Brain microvascular endothelial cell (primary cell): ENCODE results near the gene GPR37L1.

ENCODE experiments used
- DNase-seq: peaks from one replicate; pipeline ENCODE4 v3.0.0-alpha.2; 2020
- H3K27ac ChIP-seq: fragments of 250-450 bp; sonication (Bioruptor Pico); 2 replicates; pipeline ENCODE4 v1.5.1; 2020; ENCODE audit warnings: mild to moderate bottlenecking, moderate library complexity
- H3K27me3 ChIP-seq: fragments of 250-450 bp; sonication (Bioruptor Pico); replicated peaks from 2 replicates; pipeline ENCODE4 v1.5.1; 2020; ENCODE audit warnings: mild to moderate bottlenecking
- H3K36me3 ChIP-seq: fragments of 250-450 bp; sonication (Bioruptor Pico); replicated peaks from 2 replicates; pipeline ENCODE4 v1.5.1; 2020; ENCODE audit warnings: mild to moderate bottlenecking
- H3K4me3 ChIP-seq: 2 replicates; pipeline ENCODE4 v1.5.1; 2011; ENCODE audit warnings: low read depth, mild to moderate bottlenecking, control low read depth, low read length, moderate library complexity
- in situ Hi-C: cut with HindIII; loops from 2 replicates; pipeline ENCODE4 v1.10.0; 2017; ENCODE audit warnings: low sequenced_read_pairs, low pct_ligation_motif_present
- TF ChIP-seq, protein P1 (sequence below): IDR thresholded peaks from 2 replicates; pipeline ENCODE4 v1.5.1; 2011; ENCODE audit warnings: low read depth, mild to moderate bottlenecking, moderate library complexity, low read length, control low read depth, inconsistent platforms; ENCODE audit errors: missing control alignments

GPR37L1 gene

DNA sequence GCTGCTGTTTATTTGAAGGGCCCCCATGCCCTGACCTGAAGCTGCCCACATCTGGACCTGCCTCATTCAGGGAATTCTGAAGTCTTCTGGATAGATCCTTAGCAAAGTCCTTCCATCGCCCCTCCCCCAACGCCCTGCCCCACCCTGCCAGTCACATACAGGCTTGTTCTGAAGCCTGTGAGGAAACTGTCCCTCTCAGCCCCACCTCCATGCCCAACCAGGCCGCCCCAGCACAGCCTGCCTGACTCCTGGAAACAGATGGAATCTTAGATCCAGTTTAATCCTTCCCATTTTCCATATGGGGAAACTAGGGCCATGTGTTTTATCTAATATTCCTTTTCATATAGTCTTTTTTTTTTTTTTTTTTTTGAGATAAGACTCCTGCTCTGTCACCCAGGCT, 44.5 kb upstream of the GPR37L1 start:
- DNase-seq, result no peak
- in situ Hi-C loops, result no loop called here

DNA sequence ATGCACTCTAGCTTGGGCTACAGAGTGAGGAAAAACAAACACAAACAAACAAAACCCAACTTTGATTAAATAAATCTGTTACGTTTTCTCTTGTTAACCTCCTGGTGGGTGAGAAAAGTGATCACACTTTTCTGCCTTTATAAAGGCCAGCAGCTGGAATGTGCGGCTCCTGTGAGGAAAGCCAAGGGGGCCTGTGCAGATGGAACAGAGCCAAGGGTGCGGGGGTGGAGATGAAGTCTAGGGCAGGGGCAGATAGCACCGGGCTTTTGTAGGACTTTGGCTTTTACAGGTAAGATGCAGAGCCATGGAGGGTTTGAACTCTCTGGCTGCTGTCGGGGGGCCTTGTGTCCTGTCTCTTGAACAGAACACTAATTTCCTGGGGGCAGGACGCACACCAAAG, 40.7 kb upstream of the GPR37L1 start:
- in situ Hi-C loops, result no loop called here
- Histone ChIP-seq H3K27ac (no peak overlapping the region), H3K36me3 (no peaks in the 10 kb centered on the region), H3K27me3 (no peaks in the 10 kb centered on the region), H3K4me3 (no peak overlapping the region)
- DNase-seq, result no peak
- TF ChIP-seq, protein P1, sequence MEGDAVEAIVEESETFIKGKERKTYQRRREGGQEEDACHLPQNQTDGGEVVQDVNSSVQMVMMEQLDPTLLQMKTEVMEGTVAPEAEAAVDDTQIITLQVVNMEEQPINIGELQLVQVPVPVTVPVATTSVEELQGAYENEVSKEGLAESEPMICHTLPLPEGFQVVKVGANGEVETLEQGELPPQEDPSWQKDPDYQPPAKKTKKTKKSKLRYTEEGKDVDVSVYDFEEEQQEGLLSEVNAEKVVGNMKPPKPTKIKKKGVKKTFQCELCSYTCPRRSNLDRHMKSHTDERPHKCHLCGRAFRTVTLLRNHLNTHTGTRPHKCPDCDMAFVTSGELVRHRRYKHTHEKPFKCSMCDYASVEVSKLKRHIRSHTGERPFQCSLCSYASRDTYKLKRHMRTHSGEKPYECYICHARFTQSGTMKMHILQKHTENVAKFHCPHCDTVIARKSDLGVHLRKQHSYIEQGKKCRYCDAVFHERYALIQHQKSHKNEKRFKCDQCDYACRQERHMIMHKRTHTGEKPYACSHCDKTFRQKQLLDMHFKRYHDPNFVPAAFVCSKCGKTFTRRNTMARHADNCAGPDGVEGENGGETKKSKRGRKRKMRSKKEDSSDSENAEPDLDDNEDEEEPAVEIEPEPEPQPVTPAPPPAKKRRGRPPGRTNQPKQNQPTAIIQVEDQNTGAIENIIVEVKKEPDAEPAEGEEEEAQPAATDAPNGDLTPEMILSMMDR, result no peak

More for the DNA sequence above, 44.5 kb upstream of the GPR37L1 start:
- Histone ChIP-seq H3K4me3 (no peak overlapping the region), H3K27ac (no peak overlapping the region), H3K27me3 (no peaks in the 10 kb centered on the region), H3K36me3 (no peaks in the 10 kb centered on the region)
- TF ChIP-seq, protein P1, result no peak

DNA sequence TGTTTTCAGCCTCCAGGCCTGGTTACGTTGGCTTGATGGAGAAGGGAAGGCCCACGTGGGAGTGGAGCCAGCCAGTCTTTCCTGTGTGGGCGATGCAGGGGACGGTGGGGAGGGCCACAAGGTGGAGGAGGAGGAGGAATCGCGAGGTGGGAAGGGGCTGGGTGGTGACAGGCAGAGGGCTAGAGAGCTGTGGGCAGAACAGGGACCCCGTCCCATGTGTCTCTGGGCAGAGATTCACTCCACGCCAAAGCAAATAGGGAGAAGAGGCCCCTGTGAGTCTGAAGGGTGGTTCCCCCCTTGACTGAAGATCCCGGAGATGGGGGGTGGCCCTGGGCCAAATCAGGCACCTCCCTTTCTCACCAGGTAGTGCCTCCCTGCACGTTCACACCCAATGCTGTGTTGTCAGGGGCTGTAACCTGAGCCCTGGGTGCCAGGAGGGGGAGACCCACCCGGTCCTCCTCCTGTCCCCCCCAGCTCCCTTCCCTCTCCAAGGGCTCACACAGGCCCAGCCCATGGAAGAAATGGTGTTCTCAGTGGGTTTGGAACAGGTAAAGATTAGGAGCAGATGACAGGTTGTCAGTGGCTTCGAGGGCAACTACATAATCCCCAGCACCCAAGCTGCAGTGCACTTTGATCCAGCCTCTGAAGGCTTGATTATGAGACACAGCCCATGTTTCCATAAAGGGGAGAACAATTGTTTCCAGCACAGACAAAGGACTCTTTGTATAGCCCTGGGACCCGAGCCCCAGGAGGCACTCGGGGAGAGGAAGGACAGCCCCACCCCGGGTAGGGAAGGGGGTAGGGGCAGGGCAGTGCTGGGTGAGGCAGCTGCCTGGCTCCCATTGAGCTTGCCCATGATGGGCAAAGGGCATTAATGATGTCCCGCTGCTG, 37.7 kb upstream of the GPR37L1 start:
- Histone ChIP-seq H3K27me3 (no peaks in the 10 kb centered on the region), H3K27ac (no peak overlapping the region), H3K36me3 (no peaks in the 10 kb centered on the region), H3K4me3 (no peak overlapping the region)
- DNase-seq, result no peak
- in situ Hi-C loops, result no loop called here
- TF ChIP-seq, protein P1, result no peak

DNA sequence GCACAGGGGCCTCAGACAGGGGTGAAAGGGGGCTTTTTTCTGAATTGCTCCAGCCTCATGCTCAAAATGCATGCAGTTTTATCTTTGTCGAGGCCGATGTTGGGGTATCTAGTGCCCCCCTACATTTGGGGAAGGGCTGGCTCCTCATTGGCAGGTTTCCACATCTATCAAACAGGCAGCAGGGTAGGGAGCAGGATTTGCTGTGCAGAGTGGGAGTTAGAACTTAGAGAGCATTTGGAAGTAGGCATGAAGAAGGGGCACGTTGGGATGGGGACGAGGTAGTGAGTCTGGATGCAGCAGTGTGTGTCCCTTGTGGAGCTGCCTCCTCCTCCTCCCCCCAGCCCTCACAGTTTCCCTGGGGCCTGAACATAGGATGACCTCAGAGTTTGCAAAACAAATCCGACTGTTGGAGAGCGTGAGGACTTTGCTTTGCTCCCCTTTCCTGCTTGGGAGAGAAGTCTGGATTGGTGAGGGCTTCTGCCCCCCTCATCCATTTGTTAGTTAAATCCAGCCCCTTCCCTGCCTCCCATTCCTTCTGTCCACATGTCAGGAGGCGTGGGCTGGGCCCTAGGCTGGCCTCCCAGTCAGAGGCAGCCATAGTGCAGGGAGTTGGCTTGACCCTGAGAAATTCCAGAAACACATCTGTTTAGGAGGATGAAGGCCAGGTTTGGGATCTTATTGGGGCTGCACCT, 36.9 kb upstream of the GPR37L1 start:
- no peak for DNase-seq
- no peaks in the 10 kb centered on the region for H3K36me3 ChIP-seq
- in situ Hi-C loops, result no loop called here
- H3K4me3 ChIP-seq, result no peak overlapping the region
- TF ChIP-seq, protein P1, result no peak
- H3K27me3 ChIP-seq, result no peaks in the 10 kb centered on the region
- H3K27ac ChIP-seq, result no peak overlapping the region

DNA sequence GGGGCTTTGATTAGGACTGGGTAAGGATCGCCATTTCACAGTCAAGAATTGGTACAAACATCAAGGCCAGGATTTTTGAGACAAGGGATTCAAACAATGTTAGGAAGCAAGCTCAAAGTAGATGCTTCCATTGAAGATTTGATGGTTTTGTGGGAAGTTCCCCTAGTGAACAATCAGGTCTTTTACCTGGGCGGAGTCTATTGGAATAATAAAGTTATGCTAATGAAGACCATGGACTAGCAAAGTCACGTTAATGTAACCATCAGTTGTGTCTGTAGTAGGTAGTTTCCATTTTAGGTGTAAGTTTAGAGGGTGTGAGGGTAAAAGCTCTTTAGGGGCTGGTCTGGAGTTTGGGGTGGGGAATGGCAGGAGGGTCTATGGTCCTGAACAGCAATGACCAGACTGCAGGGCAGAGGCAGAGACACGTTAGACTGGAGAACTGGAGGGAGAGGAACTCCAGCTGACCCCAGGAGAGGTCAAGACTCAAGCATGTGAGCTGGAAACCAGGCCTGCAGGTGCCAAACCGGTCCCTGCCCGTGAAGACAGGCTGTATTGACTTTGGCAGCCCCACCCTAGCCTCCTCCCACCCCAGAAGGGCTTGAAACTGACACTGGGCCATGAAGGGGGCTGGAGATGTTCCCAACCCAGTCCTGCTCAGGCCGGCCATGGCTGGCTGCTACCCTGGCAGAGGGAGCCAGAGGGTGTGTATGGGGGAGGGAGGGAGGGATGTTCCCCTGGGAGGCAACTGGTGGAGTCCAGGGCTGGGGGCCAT, 36.0 kb upstream of the GPR37L1 start:
- in situ Hi-C loops, result no loop called here
- TF ChIP-seq, protein P1, result no peak
- DNase-seq, result no peak

More for the DNA sequence above, 36.0 kb upstream of the GPR37L1 start:
- Histone ChIP-seq H3K4me3 (no peak overlapping the region), H3K36me3 (no peaks in the 10 kb centered on the region), H3K27me3 (peaks cover 4% of the 10 kb centered on the region), H3K27ac (no peak overlapping the region)
